Heart left ventricle (tissue), 13 donors: ENCODE measurements around the gene PTPRN2.

Experiments used
- CTCF ChIP-seq, 12 donors: fragments of 200-600 bp; sonication (generic) in 4 of 12; IDR thresholded peaks; one replicate each; pipeline versions ENCODE4 v1.5.0 to v1.8.0; 2018 to 2022; ENCODE audit warnings: antibody characterized with exemption in 12 of 12, mild to moderate bottlenecking in 5 of 12
- POLR2A ChIP-seq, 2 donors: fragments of 450-650 bp; IDR thresholded peaks; one replicate each; pipeline ENCODE4 v1.6.1; 2017; ENCODE audit warnings: antibody characterized with exemption in 2 of 2, mild to moderate bottlenecking in 2 of 2, moderate library complexity in 2 of 2
- donor health status: ischemic (EF 13 %, LVEDD 7.1; RV severe dilation, severe dysfunction).
- donor health status: DM: no; HTN: yes; CAD: no.
- donor health status: DM: no; HTN: no; CAD: no.
- donor health status: ischemic (EF 25% LVEDD 6.9; RV normal size, moderate dysfunction).
- donor health status: ischemic (EF 25% LVEDD 5.7; RV mildly dilated, moderate dysfunction).
- donor health status: ischemic (EF 35%, LVEDD 5.7; RV mildly dilated, moderate dysfunction).
- donor health status: nonischemic (EF 11% LVEDD 7.7; RV severe dilation, severe dysfunction).
- donor health status: DM: yes; HTN: yes; CAD: no.
- donor health status: PGD.
- donor health status: ischemic (EF 29% LVEDD 5.4; RV normal size, mild dysfunction).
- donor health status: nonischemic (EF 23%, LVEDD 6.1; RV moderate dilation, normal function).

- TF ChIP-seq POLR2A (IDR thresholded peaks at IDR 0.05) (no peak), CTCF (IDR thresholded peaks at IDR 0.05) (no peak)
Measured at GRCh38 chr7:157722137-157723060, 865.2 kb downstream of the PTPRN2 start.
